Measurements from ENCODE around the gene TAAR9.
"Not testable (repeated sequence)": the region's sequence is repeated elsewhere in the genome, so short reads cannot be mapped to it uniquely, and the experiment has no call there.

Gene TAAR9

DNA sequence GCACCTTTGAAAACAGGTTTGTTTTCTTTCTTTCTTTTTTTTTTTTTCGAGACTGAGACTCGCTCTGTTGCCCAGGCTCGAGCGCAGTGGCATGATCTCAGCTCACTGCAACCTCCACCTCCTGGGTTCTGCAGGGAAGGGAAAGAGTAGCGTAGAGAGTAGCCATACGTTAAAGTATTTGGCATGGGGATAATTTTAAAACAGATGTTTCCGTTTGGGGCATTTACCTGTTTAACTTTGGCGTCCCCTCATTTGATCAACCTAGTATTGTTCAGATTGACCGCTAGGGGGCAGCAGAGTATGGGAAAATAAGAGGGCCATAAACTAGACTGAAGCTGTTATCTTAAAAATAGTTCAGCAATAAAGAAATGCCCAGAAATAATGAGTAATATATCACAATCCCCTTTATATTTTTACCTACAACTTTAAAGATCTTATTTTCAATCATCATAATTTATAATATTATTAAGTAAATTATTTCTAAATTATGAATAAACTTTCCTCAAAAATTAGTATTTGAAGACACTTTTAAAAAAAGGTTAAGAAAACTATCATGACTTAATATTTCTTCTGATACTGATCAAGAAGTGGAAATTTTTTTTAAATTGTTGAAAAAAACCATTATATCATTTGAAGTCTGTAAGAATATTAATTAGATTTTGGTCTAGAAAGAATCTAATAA is 7.6 kb upstream of the TAAR9 start:
- DNase-seq (ENCODE audit: low read depth), result peak; percentile 82
- TF ChIP-seq, protein P1, sequence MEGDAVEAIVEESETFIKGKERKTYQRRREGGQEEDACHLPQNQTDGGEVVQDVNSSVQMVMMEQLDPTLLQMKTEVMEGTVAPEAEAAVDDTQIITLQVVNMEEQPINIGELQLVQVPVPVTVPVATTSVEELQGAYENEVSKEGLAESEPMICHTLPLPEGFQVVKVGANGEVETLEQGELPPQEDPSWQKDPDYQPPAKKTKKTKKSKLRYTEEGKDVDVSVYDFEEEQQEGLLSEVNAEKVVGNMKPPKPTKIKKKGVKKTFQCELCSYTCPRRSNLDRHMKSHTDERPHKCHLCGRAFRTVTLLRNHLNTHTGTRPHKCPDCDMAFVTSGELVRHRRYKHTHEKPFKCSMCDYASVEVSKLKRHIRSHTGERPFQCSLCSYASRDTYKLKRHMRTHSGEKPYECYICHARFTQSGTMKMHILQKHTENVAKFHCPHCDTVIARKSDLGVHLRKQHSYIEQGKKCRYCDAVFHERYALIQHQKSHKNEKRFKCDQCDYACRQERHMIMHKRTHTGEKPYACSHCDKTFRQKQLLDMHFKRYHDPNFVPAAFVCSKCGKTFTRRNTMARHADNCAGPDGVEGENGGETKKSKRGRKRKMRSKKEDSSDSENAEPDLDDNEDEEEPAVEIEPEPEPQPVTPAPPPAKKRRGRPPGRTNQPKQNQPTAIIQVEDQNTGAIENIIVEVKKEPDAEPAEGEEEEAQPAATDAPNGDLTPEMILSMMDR (IDR thresholded peaks at IDR 0.05; ENCODE audit: insufficient read depth, low read depth, low read length, missing control alignments), result peak; percentile 69
- peak overlapping the region; percentile 27; the same call in 1 of the 2 replicates for H3K4me3 ChIP-seq (ENCODE audit: low read depth, low read length)

DNA sequence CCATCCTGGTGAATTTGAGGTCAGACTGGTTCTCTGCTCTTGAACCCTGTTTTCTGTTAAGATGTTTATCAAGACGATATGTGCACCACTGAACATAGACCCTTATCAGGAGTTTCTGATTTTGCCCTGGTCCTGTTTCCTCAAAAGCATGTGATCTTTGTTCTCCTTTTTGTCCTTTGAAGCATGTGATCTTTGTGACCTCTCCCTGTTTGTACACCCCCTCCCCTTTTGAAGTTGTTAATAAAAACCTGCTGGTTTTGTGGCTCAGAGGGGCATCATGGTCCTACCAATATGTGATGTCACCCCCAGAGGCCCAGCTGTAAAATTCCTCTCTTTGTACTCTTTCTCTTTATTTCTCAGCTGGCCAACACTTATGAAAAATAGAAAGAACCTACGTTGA is 3.5 kb upstream of the TAAR9 start:
- DNase-seq (ENCODE audit: low read depth); H3K4me3 ChIP-seq (ENCODE audit: low read depth, low read length): not testable (repeated sequence)

DNA sequence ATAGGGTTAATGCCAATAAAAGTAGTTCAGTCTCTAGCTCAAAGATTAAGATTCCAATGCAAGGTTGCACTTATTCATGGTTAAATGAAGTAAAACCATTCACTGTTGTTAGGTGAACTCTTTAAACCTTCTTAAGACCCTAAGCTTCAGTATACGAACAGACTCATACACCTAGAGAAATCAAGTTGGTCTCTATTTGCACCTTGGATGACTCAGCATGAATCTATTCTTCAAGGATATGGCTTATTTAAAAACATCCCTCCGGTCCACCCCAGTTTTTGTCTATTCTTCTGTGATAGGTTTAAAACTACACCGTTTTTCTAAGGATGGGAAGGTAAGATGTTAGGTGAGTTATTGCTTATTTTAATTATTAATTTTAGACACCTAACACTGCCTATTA is 932 bp upstream of the TAAR9 start:
- TF ChIP-seq, protein P1 (IDR thresholded peaks at IDR 0.05; ENCODE audit: insufficient read depth, low read depth, low read length, missing control alignments), result no peak
- DNase-seq (ENCODE audit: low read depth), result no peak
- no peak overlapping the region for H3K4me3 ChIP-seq (ENCODE audit: low read depth, low read length)

DNA sequence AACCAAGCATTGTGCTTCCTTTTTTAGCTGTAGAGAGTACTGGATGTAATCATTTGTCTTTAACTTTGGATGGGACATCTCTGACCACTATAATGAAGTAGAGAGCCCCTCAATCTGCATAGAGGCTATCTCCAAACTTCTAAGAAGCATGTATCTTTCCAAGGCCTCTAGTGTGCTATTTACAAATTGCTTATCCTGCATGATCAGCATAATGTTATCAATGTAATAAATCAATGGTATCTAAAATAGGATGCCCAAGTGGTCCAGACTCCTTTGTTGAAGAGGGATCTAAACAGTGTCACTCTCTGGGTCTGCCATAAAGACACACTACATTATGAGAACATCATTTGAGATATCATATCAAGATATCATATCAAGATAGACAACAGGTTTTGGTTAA is 6.7 kb downstream of the TAAR9 start:
- no peak overlapping the region for H3K4me3 ChIP-seq (ENCODE audit: low read depth, low read length)
- no peak for DNase-seq (ENCODE audit: low read depth)
- TF ChIP-seq, protein P1 (IDR thresholded peaks at IDR 0.05; ENCODE audit: insufficient read depth, low read depth, low read length, missing control alignments), result no peak

DNA sequence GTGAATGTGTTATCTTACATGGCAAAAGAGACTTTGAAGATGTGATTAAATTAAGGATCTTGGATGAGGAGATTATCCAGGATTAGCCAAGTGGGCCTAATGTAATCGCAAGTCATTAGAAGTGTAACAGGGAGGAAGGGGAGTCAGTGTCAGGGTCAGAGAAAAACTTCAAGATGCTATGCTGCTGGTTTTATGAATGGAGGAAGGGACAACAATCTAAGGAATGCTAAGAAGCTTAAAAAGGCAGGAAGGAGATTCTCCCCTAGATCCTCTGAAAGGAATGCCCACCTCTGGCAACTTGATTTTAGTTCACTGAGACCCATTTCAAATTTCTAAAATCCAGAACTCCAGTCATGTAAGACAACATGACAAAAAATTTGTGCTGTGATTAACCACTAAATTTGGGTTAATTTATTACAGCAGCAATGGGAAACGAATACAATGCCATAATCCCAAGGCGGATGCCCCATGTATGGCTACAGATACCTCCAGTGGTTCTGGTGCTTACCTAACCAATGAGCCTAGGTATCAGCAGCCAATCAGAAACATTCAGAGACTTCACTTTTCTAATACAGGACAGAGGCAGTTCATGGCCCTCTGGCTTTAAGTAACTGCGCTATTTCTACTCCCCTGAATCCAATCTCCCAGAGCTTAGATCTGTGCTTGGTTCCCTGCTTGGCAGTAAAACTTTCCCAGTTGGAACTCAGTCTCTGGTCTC is 10.8 kb downstream of the TAAR9 start:
- TF ChIP-seq, protein P1 (IDR thresholded peaks at IDR 0.05; ENCODE audit: insufficient read depth, low read depth, low read length, missing control alignments), result no peak
- no peak for DNase-seq (ENCODE audit: low read depth)
- no peak overlapping the region for H3K4me3 ChIP-seq (ENCODE audit: low read depth, low read length)

DNA sequence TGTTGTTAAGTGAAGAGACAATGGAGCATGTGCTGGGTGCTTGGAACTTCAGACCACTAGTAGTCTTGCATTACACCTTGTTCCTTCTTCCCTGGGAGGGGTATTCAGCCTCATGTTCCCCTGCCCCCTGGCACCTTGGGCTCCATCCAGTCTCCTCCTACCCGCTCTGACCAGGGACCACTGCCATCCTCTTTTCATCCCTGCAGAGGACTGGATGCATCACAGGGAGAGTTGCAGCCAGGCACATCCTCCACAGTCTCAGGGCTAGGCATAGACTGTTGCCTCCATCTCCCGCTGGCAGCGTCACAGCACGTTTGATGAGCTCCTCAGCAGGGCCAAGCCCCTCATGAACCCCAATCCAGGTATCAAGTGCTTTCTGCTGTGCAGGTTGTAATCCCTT is 13.1 kb downstream of the TAAR9 start:
- no peak for DNase-seq (ENCODE audit: low read depth)
- H3K4me3 ChIP-seq (ENCODE audit: low read depth, low read length), result no peak overlapping the region
- TF ChIP-seq, protein P1 (IDR thresholded peaks at IDR 0.05; ENCODE audit: insufficient read depth, low read depth, low read length, missing control alignments), result no peak

- TF ChIP-seq, protein P1 (IDR thresholded peaks at IDR 0.05; ENCODE audit: insufficient read depth, low read depth, low read length, missing control alignments), result no peak
- no peak for DNase-seq (ENCODE audit: low read depth)
- no peak within 1 kb of the TSS for H3K4me3 ChIP-seq (ENCODE audit: low read depth, low read length)
Measured at GRCh38 chr6:132552372-132552771, 14.3 kb downstream of the TAAR9 start, which contains the start of gene TAAR8. Gene TAAR8 (plus strand): TSS chr6:132552672. CDS start chr6:132552693, 21 bp downstream.

GRCh38 chr6:132560087-132560486 is 22.0 kb downstream of the TAAR9 start:
- DNase-seq (ENCODE audit: low read depth); H3K4me3 ChIP-seq (ENCODE audit: low read depth, low read length): not testable (repeated sequence)

Measured in GM12865 (cell line).